ENCODE data around the gene CALR. TPM values are rescaled to one million over a fixed set of nuclear protein-coding genes. Genes with fewer than 3 reads are reported as not detected.
A peak's percentile ranks its signal among the peaks of the same experiment; 100 is the strongest.

CALR gene
- total and polyA plus RNA-seq, 9 of the 15 experiments (the other 6 are each of a cell fraction or from before 2014, with no cell fraction given): 126 to 811 (median 642) TPM

GRCh38 chr19:12890787-12891552, 47.4 kb upstream of the CALR start, which contains the start of gene GCDH (continued):
- TF ChIP-seq UBTF (IDR thresholded peaks at IDR 0.05; ENCODE audit: borderline replicate concordance in 1 of 2, low read depth in 2 of 2, low read length in 2 of 2) (0 out of 4 replicates have a peak, but pooled peaks of 1 of the 2 experiments have one; percentile 10), RNF2 (IDR thresholded peaks at IDR 0.05) (peak; percentile 71; the same call in 1 of the 2 replicates), ZBTB49 (CRISPR knock-in tag; IDR thresholded peaks at IDR 0.05; ENCODE audit: borderline replicate concordance) (0 out of 2 replicates have a peak, but pooled peaks have one; percentile 52), HINFP (tag; conservative IDR thresholded peaks at IDR 0.05; ENCODE audit: low read depth) (peak; percentile 84), E2F6 (IDR thresholded peaks at IDR 0.05; ENCODE audit: borderline replicate concordance in 1 of 2, extremely low read depth in 1 of 2, insufficient read depth in 1 of 2, insufficient read length in 1 of 2, low read depth in 1 of 2, low read length in 1 of 2, poor library complexity in 1 of 2, severe bottlenecking in 1 of 2) (peak; percentile 54 to 62), POLR2AphosphoS2 (IDR thresholded peaks at IDR 0.05; ENCODE audit: low read length) (no peak), NR2C2 (CRISPR knock-in tag; IDR thresholded peaks at IDR 0.05) (no peak), NR2C2 (tag; IDR thresholded peaks at IDR 0.05) (peak; percentile 93), NR2C1 (IDR thresholded peaks at IDR 0.05) (peak; percentile 78), NR2C1 (tag; IDR thresholded peaks at IDR 0.05) (peak; percentile 75), RUNX1 (IDR thresholded peaks at IDR 0.05; ENCODE audit: low read depth) (no peak), SMAD2 (IDR thresholded peaks at IDR 0.05; ENCODE audit: low read depth, low read length) (no peak), PRDM10 (IDR thresholded peaks at IDR 0.05; ENCODE audit: partially characterized antibody) (peak; percentile 32), HDAC2 (IDR thresholded peaks at IDR 0.05) (peak; percentile 97), HNRNPLL (IDR thresholded peaks at IDR 0.05; ENCODE audit: low read depth, low read length, poor library complexity, severe bottlenecking) (peak; percentile 68)
